HEK293 (cell line): ENCODE data around the gene IL11RA.

Experiments used
- CTCF ChIA-PET: fragments of 350-600 bp; formaldehyde crosslinking; extraction: SDS; loops from one replicate; lab custom pipeline; 2021; ENCODE audit warnings: antibody characterized with exemption; lab: Yijun Ruan, JAX
- POLR2A ChIA-PET: fragments of 300-600 bp; formaldehyde crosslinking; extraction: SDS; loops from one replicate; lab custom pipeline; 2020; ENCODE audit warnings: antibody characterized with exemption, inconsistent platforms; lab: Yijun Ruan, JAX
- H3K27ac ChIP-seq: fragments of 200-500 bp; sonication (Bioruptor generic); 2 replicates; pipeline ENCODE4 v1.5.1; 2014; ENCODE audit warnings: low read depth, low read length, control low read depth, inconsistent platforms; ENCODE audit errors: extremely low read depth
- H3K36me3 ChIP-seq, 2 experiments: fragments of 200-500 bp in 1 of 2; sonication (Bioruptor generic) in 1 of 2; 1 replicate in 1 of 2; 2 replicates in 1 of 2; pipeline ENCODE4 v1.5.1; 2014 to 2017; ENCODE audit warnings: inconsistent platforms in 2 of 2, low read length in 2 of 2; ENCODE audit not compliant: control insufficient read depth in 2 of 2, insufficient read depth in 1 of 2
- H3K4me1 ChIP-seq: fragments of 200-500 bp; sonication (Bioruptor generic); 2 replicates; pipeline ENCODE4 v1.5.1; 2014; ENCODE audit warnings: mild to moderate bottlenecking, low read length, inconsistent platforms; ENCODE audit not compliant: control insufficient read depth, insufficient read depth
- H3K4me3 ChIP-seq: 2 replicates; pipeline ENCODE4 v1.5.1; 2011; ENCODE audit warnings: low read depth, mild to moderate bottlenecking, control low read depth, low read length, moderate library complexity
- H3K9me3 ChIP-seq: fragments of 200-500 bp; sonication (Bioruptor generic); 2 replicates; pipeline ENCODE4 v1.5.1; 2014; ENCODE audit warnings: low read depth, low read length, inconsistent platforms; ENCODE audit not compliant: control insufficient read depth, insufficient read depth
- KLF10 ChIP-seq: fragments of 450-650 bp; IDR thresholded peaks from 2 replicates; pipeline ENCODE4 v1.5.1; 2018; ENCODE audit warnings: missing biosample characterization, mild to moderate bottlenecking, missing genetic modification characterization
- KLF8 ChIP-seq: fragments of 450-650 bp; formaldehyde crosslinking; IDR thresholded peaks from 2 replicates; pipeline ENCODE4 v1.5.1; 2016; ENCODE audit warnings: missing biosample characterization, missing genetic modification characterization
- KLF9 ChIP-seq: fragments of 450-650 bp; formaldehyde crosslinking; IDR thresholded peaks from 2 replicates; pipeline ENCODE4 v1.5.1; 2016; ENCODE audit warnings: missing biosample characterization, missing genetic modification characterization, low read depth
- ZBTB1 ChIP-seq: fragments of 450-650 bp; formaldehyde crosslinking; IDR thresholded peaks from 2 replicates; pipeline ENCODE4 v1.5.1; 2016; ENCODE audit warnings: missing biosample characterization, missing genetic modification characterization
- ZNF157 ChIP-seq: fragments of 450-650 bp; formaldehyde crosslinking; IDR thresholded peaks from 2 replicates; pipeline ENCODE4 v1.5.1; 2016; ENCODE audit warnings: missing biosample characterization, missing genetic modification characterization
- ZNF404 ChIP-seq: fragments of 450-650 bp; formaldehyde crosslinking; IDR thresholded peaks from 2 replicates; pipeline ENCODE4 v1.5.1; 2017; ENCODE audit warnings: missing biosample characterization, missing genetic modification characterization
- ZNF776 ChIP-seq: fragments of 450-650 bp; formaldehyde crosslinking; IDR thresholded peaks from 2 replicates; pipeline ENCODE4 v1.5.0; 2017; ENCODE audit warnings: missing biosample characterization, missing genetic modification characterization, borderline replicate concordance
- TF ChIP-seq, protein P1 (sequence below): fragments of 450-650 bp; formaldehyde crosslinking; IDR thresholded peaks from 2 replicates; pipeline ENCODE4 v1.5.1; 2016; ENCODE audit warnings: missing biosample characterization, missing genetic modification characterization, borderline replicate concordance
- TF ChIP-seq, protein P2 (sequence below): IDR thresholded peaks from 2 replicates; pipeline ENCODE4 v1.6.1; 2011; ENCODE audit warnings: mild to moderate bottlenecking, low read depth, low read length, borderline replicate concordance
- TF ChIP-seq, protein P3 (sequence below): fragments of 450-650 bp; formaldehyde crosslinking; IDR thresholded peaks from 2 replicates; pipeline ENCODE4 v1.5.1; 2016; ENCODE audit warnings: missing biosample characterization, missing genetic modification characterization
- TF ChIP-seq, protein P4 (sequence below): fragments of 450-650 bp; formaldehyde crosslinking; IDR thresholded peaks from 2 replicates; pipeline ENCODE4 v1.5.1; 2016; ENCODE audit warnings: missing biosample characterization, missing genetic modification characterization
- TF ChIP-seq, protein P5 (sequence below): fragments of 450-650 bp; formaldehyde crosslinking; IDR thresholded peaks from 2 replicates; pipeline ENCODE4 v1.5.1; 2016; ENCODE audit warnings: missing biosample characterization, missing genetic modification characterization

IL11RA gene

DNA sequence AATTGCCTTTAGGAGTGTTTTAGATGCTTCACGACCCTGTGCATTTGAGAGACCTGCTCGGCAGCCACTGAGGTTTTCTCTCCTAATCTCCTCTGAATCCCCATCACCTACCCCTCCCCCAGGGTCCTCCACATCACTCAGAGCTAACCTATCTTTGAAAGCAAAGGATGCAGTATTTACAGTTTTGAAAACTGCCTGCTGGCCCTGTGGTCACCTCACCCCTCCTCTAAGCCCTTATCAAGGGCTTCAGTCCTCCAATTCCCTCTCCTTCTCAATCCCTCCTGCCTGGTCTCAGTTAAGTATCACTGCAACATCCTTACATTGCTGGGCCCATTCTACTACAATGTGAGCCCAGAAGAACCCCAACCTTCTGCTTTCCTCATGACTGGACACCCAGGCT is 44.7 kb upstream of the IL11RA start (continued):
- TF ChIP-seq, protein P1, sequence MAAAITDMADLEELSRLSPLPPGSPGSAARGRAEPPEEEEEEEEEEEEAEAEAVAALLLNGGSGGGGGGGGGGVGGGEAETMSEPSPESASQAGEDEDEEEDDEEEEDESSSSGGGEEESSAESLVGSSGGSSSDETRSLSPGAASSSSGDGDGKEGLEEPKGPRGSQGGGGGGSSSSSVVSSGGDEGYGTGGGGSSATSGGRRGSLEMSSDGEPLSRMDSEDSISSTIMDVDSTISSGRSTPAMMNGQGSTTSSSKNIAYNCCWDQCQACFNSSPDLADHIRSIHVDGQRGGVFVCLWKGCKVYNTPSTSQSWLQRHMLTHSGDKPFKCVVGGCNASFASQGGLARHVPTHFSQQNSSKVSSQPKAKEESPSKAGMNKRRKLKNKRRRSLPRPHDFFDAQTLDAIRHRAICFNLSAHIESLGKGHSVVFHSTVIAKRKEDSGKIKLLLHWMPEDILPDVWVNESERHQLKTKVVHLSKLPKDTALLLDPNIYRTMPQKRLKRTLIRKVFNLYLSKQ (tag by site-specific recombination): no peak
- TF ChIP-seq, protein P2, sequence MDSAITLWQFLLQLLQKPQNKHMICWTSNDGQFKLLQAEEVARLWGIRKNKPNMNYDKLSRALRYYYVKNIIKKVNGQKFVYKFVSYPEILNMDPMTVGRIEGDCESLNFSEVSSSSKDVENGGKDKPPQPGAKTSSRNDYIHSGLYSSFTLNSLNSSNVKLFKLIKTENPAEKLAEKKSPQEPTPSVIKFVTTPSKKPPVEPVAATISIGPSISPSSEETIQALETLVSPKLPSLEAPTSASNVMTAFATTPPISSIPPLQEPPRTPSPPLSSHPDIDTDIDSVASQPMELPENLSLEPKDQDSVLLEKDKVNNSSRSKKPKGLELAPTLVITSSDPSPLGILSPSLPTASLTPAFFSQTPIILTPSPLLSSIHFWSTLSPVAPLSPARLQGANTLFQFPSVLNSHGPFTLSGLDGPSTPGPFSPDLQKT: no peak

DNA sequence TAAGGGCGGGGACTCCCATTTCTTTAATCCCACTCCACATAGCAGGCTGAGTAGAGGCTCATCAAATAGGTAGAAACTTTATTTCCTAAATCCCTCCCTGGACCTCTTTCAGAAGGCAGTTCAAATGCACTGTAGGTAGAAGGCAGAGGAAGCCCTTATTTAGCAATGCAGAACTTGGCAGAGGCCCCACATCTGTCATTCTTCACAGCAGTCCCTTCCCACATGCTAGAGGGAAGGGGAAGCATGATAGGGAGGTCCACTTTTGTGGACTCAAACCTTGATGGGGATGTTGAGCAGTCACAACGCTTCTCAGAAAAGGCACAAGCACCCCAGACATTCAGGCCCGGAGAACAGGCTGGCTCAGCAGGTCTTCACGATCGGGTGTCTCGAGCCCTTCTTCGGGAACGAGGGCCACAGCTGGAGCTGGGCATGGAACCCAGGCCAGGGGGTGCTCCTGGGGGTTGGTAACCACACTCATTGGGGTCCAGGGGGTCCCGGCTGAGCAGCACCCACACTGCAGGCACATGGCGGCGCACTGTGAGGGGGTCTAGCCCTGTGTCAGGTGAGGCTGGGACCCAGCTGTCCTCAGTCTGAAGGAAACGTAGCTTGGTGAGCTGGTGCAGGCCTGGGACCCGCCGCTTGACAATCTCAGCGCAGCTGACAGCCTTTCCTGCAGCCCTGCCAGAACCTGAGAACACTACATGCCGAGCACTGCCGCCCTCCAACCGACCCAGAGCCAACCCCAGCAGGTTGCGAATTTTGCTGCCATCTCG is 41.4 kb upstream of the IL11RA start:
- no peaks in the 10 kb centered on the region for H3K4me1 ChIP-seq
- POLR2A ChIA-PET: interaction anchor here (0.6 to 2.4 kb wide), 3 partner anchors 9 to 109 kb away, joined by 3 to 11 read pairs (median 3); partner anchors contain the start of genes DCTN3 and SIGMAR1
- H3K9me3 ChIP-seq: no peaks in the 10 kb centered on the region
- CTCF ChIA-PET: interaction anchor here (0.6 to 10.3 kb wide), 10 partner anchors 12 to 889 kb away, joined by 3 to 164 read pairs (median 3); partner anchors contain the start of gene SIGMAR1
- H3K4me3 ChIP-seq: no peak overlapping the region
- H3K36me3 ChIP-seq: peaks cover 0 to 38% of the 10 kb centered on the region in 2 experiments; a peak in 1 of 3 replicates
- no peak for TF ChIP-seq ZNF776 (tag by site-specific recombination)
- no peak for TF ChIP-seq KLF9 (tag by site-specific recombination)
- no peak for TF ChIP-seq ZNF404 (tag by site-specific recombination)
- TF ChIP-seq, protein P3, sequence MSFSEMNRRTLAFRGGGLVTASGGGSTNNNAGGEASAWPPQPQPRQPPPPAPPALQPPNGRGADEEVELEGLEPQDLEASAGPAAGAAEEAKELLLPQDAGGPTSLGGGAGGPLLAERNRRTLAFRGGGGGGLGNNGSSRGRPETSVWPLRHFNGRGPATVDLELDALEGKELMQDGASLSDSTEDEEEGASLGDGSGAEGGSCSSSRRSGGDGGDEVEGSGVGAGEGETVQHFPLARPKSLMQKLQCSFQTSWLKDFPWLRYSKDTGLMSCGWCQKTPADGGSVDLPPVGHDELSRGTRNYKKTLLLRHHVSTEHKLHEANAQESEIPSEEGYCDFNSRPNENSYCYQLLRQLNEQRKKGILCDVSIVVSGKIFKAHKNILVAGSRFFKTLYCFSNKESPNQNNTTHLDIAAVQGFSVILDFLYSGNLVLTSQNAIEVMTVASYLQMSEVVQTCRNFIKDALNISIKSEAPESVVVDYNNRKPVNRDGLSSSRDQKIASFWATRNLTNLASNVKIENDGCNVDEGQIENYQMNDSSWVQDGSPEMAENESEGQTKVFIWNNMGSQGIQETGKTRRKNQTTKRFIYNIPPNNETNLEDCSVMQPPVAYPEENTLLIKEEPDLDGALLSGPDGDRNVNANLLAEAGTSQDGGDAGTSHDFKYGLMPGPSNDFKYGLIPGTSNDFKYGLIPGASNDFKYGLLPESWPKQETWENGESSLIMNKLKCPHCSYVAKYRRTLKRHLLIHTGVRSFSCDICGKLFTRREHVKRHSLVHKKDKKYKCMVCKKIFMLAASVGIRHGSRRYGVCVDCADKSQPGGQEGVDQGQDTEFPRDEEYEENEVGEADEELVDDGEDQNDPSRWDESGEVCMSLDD (tag by site-specific recombination): no peak
- TF ChIP-seq, protein P4, sequence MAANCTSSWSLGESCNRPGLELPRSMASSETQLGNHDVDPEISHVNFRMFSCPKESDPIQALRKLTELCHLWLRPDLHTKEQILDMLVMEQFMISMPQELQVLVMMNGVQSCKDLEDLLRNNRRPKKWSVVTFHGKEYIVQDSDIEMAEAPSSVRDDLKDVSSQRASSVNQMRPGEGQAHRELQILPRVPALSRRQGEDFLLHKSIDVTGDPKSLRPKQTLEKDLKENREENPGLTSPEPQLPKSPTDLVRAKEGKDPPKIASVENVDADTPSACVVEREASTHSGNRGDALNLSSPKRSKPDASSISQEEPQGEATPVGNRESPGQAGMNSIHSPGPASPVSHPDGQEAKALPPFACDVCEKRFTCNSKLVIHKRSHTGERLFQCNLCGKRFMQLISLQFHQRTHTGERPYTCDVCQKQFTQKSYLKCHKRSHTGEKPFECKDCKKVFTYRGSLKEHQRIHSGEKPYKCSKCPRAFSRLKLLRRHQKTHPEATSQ (tag by site-specific recombination): no peak
- no peak for TF ChIP-seq ZNF157 (tag by site-specific recombination)
- no peak for TF ChIP-seq ZBTB1 (tag by site-specific recombination)
- no peak for TF ChIP-seq KLF10 (tag by site-specific recombination)
- no peak for TF ChIP-seq KLF8 (tag by site-specific recombination)
- TF ChIP-seq, protein P5, sequence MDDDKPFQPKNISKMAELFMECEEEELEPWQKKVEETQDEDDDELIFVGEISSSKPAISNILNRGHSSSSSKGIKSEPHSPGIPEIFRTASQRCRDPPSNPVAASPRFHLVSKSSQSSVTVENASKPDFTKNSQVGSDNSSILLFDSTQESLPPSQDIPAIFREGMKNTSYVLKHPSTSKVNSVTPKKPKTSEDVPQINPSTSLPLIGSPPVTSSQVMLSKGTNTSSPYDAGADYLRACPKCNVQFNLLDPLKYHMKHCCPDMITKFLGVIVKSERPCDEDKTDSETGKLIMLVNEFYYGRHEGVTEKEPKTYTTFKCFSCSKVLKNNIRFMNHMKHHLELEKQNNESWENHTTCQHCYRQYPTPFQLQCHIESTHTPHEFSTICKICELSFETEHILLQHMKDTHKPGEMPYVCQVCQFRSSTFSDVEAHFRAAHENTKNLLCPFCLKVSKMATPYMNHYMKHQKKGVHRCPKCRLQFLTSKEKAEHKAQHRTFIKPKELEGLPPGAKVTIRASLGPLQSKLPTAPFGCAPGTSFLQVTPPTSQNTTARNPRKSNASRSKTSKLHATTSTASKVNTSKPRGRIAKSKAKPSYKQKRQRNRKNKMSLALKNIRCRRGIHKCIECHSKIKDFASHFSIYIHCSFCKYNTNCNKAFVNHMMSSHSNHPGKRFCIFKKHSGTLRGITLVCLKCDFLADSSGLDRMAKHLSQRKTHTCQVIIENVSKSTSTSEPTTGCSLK (tag by site-specific recombination): no peak
- TF ChIP-seq, all 188 proteins: peak for 0
- no peak overlapping the region; the same call in 1 of the 2 replicates for H3K27ac ChIP-seq
